HG03175 (cell line): Measurements from ENCODE around the gene PSMG1.
A peak's percentile ranks its signal among the peaks of the same experiment; 100 is the strongest.

ENCODE experiments used
- ATAC-seq: cut with Tn5 transposase; IDR thresholded peaks from one replicate; pipeline ENCODE4 v1.9.1; 2021; ENCODE audit warnings: mild to moderate bottlenecking, moderate library complexity; ENCODE audit not compliant: unreplicated experiment

Gene PSMG1

DNA sequence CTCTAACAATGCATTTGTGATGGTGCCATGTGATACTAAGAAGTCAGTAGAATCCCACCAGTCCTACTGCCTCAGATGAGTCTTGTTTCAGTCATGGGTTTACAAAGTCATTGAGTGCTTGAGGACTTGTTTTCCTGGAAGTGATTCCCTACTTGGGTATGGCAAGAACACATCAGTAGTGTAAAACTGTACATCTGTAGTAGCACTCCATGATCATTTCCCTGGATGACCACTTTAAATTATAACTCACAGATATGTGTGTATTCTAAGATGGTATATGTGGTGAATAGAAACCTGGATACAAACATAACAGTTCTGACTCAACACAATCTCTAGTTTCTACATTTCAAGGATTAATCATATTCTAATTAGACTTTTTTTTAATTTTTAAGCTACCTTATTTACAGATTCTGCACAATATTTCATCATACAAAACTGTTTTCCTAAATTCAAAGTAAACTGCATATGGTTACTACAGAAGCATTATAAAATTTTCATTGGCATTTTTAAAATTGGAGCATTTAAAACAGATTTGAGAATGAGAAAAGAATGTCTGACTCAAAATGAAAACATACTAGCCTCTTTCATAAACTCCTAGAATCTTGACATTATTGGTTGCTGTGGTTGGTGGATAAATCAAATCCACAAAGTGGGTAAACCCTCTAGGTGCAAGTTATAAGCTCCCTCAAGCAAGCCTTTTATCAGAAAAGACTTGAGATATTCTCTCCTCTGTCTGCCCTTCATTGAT, 6.8 kb upstream of the PSMG1 start:
- no peak for ATAC-seq

DNA sequence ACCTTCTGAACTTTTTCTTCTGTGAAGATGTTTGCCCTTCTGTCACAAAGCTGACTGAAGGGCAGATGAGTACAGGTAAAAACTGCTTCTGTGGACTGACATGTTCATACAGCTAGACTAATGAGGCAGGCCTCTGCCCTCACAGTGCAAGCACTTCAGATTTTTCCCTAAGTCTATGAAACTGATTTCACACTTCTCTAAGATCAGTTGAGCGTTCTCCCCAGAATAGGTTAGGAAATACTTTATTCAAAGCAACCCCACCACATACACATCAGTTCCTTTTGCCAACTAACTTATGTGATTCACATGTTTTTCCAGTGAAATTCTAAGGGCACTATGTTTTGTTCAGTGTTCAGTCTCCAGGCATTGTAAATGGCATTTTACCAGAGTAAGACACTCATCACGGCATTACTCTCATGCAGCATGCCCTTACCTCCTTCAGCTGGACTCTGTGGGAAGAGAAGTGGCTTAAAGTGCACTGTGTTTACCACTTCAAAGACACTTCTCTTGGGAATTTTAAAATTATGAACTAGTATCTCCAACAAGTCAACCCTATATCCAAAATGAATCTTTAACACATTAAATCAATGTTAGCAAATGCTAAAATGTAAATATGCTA, 5.4 kb upstream of the PSMG1 start:
- ATAC-seq, result no peak

- no peak for ATAC-seq
Measured at GRCh38 chr21:39187141-39187540, 3.9 kb upstream of the PSMG1 start.

DNA sequence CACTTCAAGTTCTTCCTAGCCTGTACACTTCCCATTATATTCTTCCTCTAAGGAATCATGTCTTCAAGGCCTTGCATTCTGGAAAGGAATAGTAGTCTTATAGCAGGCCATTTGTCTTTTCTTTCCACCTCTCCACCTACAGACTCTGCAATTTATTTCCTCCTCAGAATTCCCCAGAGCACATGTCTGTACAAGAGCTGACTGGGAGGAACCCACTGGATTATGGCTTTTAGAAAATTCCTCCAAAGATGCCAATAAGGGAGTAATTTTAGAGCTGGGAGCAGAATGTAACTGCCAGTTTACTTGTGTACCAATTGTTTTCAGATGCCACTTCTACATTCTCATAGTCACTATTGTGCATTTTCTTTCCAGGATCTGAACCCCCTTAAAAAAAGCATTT, 3.4 kb upstream of the PSMG1 start:
- ATAC-seq, result no peak

DNA sequence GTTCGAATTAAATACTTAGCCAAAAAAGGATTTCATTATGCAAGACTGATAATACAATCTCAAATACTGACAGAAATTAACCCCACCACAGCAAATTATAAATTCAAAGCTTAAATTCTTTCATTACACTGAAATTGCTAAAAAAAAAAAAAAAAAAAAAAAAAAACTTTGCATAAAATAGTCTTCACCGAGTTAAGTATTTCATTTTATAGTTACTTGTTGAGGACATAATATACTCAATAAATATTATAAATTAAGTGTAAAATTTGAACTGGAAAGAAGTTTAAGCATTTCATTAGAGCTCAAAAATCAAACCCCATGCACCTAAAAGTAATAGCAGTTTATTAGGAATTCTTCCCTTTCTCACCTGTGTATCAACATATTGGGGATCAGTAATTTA, 1.9 kb upstream of the PSMG1 start:
- ATAC-seq, result no peak

DNA sequence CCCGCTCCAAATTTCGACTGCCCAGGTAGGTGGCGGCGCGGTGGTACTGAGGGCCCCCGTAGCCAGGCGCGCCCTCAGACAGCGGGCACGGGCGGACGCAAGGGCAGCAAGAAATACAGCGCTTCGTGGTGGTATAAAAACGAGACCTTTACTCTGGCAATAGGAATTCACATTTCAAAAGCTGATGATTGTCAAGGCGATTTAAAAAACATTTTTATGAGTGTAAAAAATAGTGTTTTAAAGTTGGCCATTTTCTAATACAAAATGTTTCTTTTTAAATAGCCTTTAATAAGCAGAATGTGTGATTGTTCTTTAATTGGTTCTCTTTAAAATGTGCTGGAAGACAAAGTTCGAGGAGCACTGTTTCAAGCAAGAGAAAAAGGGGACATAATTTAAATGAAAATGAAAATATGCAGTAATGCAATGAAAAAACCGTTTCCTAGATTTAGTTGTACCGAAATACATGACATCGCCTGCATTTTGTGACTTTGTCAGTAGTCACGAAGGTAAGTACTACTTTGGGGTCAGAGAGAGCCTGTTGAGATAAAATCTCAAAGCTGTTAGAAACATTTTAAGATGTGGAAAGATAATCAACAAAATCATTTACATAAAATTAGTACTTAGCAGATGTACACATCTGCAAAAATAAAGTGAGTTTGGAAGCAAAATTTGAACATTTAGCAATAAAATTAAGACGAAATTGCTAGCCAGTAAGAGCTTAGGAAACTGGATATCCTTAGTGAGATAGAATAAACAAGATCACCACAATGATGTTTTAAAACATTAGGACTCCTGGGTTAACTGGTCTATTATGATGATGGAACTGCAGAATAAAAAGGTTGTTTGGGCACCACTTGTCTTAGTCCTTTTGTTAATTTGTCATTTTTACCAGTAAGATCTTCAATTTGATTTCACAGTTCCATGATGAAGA, 1.1 kb upstream of the PSMG1 start:
- ATAC-seq, result no peak

GRCh38 chr21:39182484-39183271, 573 bp downstream of the PSMG1 start:
- ATAC-seq, result peak; percentile 22

DNA sequence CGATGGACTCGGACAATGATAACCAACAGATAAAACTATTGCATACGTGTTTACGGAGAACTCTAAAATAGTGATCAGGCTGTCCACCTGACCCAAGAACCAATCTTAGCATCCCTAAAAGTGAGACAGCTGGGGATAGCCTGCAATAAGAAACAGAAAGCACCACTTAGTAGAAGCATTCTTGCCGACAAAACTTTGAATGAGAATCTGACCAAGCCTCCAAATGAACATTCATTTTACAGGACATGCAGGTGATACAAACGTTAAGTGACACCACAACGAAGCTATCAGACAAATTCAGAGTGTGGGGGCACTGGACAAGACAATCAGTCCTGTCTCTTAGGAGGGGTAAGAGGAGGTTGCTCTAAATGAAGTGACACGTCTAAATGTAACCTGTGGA, 1.2 kb downstream of the PSMG1 start:
- ATAC-seq, result no peak

- ATAC-seq, result no peak
Measured at GRCh38 chr21:39181205-39181818, 1.9 kb downstream of the PSMG1 start.

- ATAC-seq, result no peak
Measured at GRCh38 chr21:39180429-39181019, 2.7 kb downstream of the PSMG1 start.

DNA sequence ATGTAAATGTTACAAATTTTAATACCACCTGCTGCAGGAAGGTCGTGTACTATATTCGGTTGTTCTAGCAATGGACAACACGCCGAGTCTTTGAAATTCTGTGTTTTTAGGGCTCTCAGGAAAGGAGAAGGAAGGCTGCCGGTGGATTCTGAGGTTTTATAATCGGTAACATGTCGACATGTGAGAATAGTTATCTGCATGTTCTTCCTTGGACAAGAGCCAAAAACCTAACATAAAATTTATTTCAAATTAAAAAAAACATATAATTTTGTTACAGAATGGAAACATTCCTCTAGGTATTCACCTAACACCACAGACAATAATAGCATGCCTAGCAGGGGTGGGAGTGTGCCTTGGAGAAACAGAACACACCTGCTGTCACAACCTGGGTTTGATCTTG, 4.8 kb downstream of the PSMG1 start:
- no peak for ATAC-seq

DNA sequence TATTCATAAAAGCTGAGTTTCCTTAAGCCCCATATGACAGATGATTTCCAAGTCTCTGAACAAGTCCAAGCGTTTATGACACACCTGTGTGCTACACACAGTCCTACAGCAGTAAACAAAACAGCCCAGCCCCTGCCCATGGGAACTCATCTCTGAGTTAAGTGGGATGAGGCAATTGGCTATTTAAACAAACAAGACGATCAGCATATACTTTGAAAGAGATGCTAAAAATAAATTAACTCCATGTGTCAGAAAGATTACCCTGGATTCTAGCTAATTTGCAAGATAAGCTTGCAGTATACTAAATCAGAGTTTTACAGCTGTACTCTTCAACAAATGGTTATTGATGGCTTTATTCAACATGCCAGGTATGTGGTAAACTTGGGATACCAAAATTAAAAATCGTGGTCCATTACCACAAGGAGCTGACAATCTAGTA, 7.0 kb downstream of the PSMG1 start:
- no peak for ATAC-seq

DNA sequence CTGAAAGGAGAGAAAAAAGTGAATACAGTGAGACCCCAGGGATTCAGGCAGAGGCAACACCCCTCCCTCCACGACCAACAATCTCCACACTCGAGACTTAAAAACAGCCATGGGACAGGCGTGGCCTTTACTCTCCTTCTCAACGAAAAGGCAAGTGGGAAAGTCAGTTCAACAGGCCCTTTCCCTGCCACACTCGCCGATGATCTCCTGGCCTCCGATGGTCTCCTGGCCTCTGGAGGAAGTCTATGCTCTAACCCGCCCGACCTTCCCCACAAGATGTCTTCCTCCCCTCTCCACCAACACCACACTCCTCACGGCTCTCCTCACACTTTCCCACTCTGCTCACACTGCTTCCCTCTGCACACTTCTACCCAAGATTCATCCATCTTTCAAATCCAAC, 7.6 kb downstream of the PSMG1 start:
- no peak for ATAC-seq

- no peak for ATAC-seq
Measured at GRCh38 chr21:39175154-39175553, 8.1 kb downstream of the PSMG1 start.

DNA sequence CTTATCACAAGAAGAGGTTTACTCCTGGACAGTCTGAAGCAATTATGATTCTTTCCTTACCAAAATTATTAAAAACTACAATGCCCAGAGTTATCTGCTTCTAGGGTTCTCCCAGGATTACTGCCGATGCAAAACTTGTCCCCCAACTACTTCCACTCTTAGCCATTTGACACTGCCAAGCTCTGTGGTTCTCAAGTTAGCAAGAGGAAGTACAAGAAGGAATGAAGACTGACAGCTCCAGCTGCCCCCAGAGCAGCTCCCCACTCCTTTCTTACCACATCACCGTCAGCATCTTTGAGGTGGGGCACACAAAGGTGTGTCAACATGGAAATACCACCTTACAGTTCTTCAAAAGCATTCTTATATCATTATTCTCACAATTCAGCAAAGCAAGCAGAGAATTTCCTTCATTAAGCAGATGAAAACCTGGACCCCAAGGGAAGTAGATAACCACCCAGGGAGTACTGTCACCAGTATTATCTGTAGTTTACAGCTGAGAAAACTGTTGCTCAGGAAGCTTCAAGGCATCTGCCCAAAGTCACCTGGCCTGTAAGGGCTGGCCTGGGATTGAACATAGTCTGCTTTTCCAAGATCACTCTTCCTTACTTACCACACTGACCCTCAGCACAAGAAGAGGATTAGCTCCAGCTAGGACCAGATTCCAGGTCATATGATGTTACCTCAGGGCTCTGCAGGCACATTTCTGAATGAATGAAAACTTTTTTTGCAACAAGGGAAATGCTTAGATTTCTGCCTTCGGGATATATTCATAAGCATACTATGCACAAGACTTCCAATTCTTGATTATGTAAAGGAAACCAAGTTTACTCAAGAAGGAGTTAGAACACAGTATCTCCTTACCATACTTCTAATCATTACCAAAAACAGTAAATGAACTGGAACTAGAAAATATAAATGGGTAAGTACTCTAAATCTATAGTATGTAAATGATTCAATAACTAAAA, 9.3 kb downstream of the PSMG1 start:
- no peak for ATAC-seq

- ATAC-seq, result no peak
Measured at GRCh38 chr21:39169906-39170305, 13.3 kb downstream of the PSMG1 start.

- no peak for ATAC-seq
Measured at GRCh38 chr21:39168800-39169199, 14.5 kb downstream of the PSMG1 start.

GRCh38 chr21:39164523-39164922, 18.7 kb downstream of the PSMG1 start:
- no peak for ATAC-seq

GRCh38 chr21:39161064-39161463, 22.2 kb downstream of the PSMG1 start:
- ATAC-seq, result no peak
